Lung (tissue), 12 donors: ENCODE data around the gene PLPPR3. TPM values are rescaled to one million over a fixed set of nuclear protein-coding genes. Genes with fewer than 3 reads are reported as not detected.

Experiments
- ATAC-seq: fragments of 200-7000 bp; cut with Tn5 transposase; one replicate; pipeline ENCODE4 v1.9.1; 2020; ENCODE audit warnings: moderate number of reproducible peaks; ENCODE audit not compliant: insufficient read depth, low FRiP score
- DNase-seq, 3 donors: peaks; one replicate each; pipeline ENCODE4 v3.0.0-alpha.2; 2013 to 2017
- H3K27ac ChIP-seq, 2 donors: one replicate each; pipeline ENCODE4 v1.5.1; 2013; ENCODE audit warnings: mild to moderate bottlenecking in 2 of 2, moderate library complexity in 2 of 2, control low read depth in 1 of 2, inconsistent platforms in 1 of 2, low read depth in 1 of 2, low read length in 1 of 2
- H3K27me3 ChIP-seq, 3 donors: one replicate each; pipeline ENCODE4 v1.5.1; 2013; ENCODE audit warnings: low read length in 2 of 3; ENCODE audit not compliant: control insufficient read depth in 3 of 3, insufficient read depth in 3 of 3
- H3K36me3 ChIP-seq, 4 donors: one replicate each; pipeline ENCODE4 v1.5.1; 2013; ENCODE audit warnings: low read length in 4 of 4, mild to moderate bottlenecking in 1 of 4, moderate library complexity in 1 of 4; ENCODE audit not compliant: control insufficient read depth in 4 of 4, insufficient read depth in 4 of 4
- H3K4me1 ChIP-seq, 5 donors: one replicate each; pipeline ENCODE4 v1.5.1; 2013; ENCODE audit warnings: low read length in 5 of 5, mild to moderate bottlenecking in 2 of 5, moderate library complexity in 1 of 5; ENCODE audit not compliant: control insufficient read depth in 5 of 5, insufficient read depth in 5 of 5
- H3K4me3 ChIP-seq: one replicate; pipeline ENCODE4 v1.5.1; 2013; ENCODE audit warnings: mild to moderate bottlenecking, control low read depth, moderate library complexity
- H3K9ac ChIP-seq, 2 donors: one replicate each; pipeline ENCODE4 v1.5.1; 2013; ENCODE audit warnings: low read length in 2 of 2, control low read depth in 1 of 2; ENCODE audit not compliant: insufficient read depth in 1 of 2
- H3K9me3 ChIP-seq, 4 donors: one replicate each; pipeline ENCODE4 v1.5.1; 2013; ENCODE audit warnings: low read length in 3 of 4, mild to moderate bottlenecking in 1 of 4, moderate library complexity in 1 of 4; ENCODE audit not compliant: control insufficient read depth in 4 of 4, insufficient read depth in 3 of 4
- CTCF ChIP-seq: IDR thresholded peaks from 2 replicates; pipeline ENCODE4 v1.5.1; 2012; ENCODE audit warnings: mild to moderate bottlenecking; ENCODE audit errors: control extremely low read depth, extremely low read depth
- WGBS, 2 donors: extraction: QIAGEN DNeasy Blood & Tissue Kit; methylation state at CpG; one replicate each; pipeline ENCODE4 v1.1.7; 2013; 5-methylcytosine and 5-hydroxymethylcytosine counted together
- polyA plus RNA-seq, 2 donors: library from polyadenylated mRNA; stranded (reverse); fragments of 200-250 nt; gene quantifications; one replicate each; pipeline ENCODE4 v1.2.1, GENCODE V29; 2013
- total RNA-seq, 2 donors: library from RNA; depleted of rRNA in 1 of 2; stranded (reverse); fragments of >200 nt in 1 of 2; gene quantifications; one replicate each; pipeline ENCODE4 v1.2.1, GENCODE V29; 2014 to 2021
- donor health status: control.
- donor health status: control.
- donor health status: Bipolar disorder and iron deficiency.
- donor health status: healthy.
- donor health status: DM: yes; HTN: yes; CAD: no.

The PLPPR3 gene
- total and polyA plus RNA-seq, 4 donors = 0.91 to 14.1 (median 6.1) TPM

- TF ChIP-seq CTCF = no peak
- peaks cover 28 to 68% (median 49%) of the 10 kb centered on the region in 4 donors for H3K36me3 ChIP-seq
- no peaks in the 10 kb centered on the region for H3K27me3 ChIP-seq
- DNase-seq (no peak), ATAC-seq (no peak)
- H3K4me1 ChIP-seq = peaks cover 12 to 39% (median 31%) of the 10 kb centered on the region in 5 donors
- WGBS, 2 donors = 83 to 89% methylated on average over 16 to 17 of the region's 17 CpGs
- H3K4me3 ChIP-seq = no peak overlapping the region
- H3K9ac ChIP-seq = no peak overlapping the region
- H3K27ac ChIP-seq = no peak overlapping the region
- no peaks in the 10 kb centered on the region for H3K9me3 ChIP-seq
Observed at GRCh38 chr19:803099-803561, 18.6 kb downstream of the PLPPR3 start.

GRCh38 chr19:802498-803098 is 19.2 kb downstream of the PLPPR3 start:
- DNase-seq (no peak), ATAC-seq (no peak)
- Histone ChIP-seq H3K9me3 (no peaks in the 10 kb centered on the region), H3K9ac (no peak overlapping the region), H3K27me3 (no peaks in the 10 kb centered on the region), H3K27ac (peak overlapping the region in 1 of 2 donors; percentile 78), H3K4me3 (no peak overlapping the region), H3K4me1 (peaks cover 12 to 39% (median 31%) of the 10 kb centered on the region in 5 donors), H3K36me3 (peaks cover 24 to 63% (median 44%) of the 10 kb centered on the region in 4 donors)
- WGBS, 2 donors = 52 to 74% methylated on average over 28 of the region's 28 CpGs
- no peak for TF ChIP-seq CTCF

- TF ChIP-seq CTCF = no peak
- ATAC-seq (peak; percentile 17), DNase-seq (no peak)
- 36 to 65% methylated on average over 22 to 23 of the region's 23 CpGs for WGBS, 2 donors
- H3K27ac ChIP-seq = peak overlapping the region in 1 of 2 donors; percentile 78
- H3K36me3 ChIP-seq = peaks cover 20 to 57% (median 40%) of the 10 kb centered on the region in 4 donors
- no peaks in the 10 kb centered on the region for H3K27me3 ChIP-seq
- no peaks in the 10 kb centered on the region for H3K9me3 ChIP-seq
- no peak overlapping the region for H3K9ac ChIP-seq
- no peak overlapping the region for H3K4me3 ChIP-seq
- H3K4me1 ChIP-seq = peaks cover 12 to 39% (median 31%) of the 10 kb centered on the region in 5 donors
Observed at GRCh38 chr19:801861-802497, 19.8 kb downstream of the PLPPR3 start.
